Stimulated activated CD4-positive, alpha-beta T cell treated with anti-CD3 and anti-CD28 coated beads, Interleukin-15, amount 100 ng/mL, for 1 hour (primary cell): ENCODE data around the gene MIEN1.
"Not testable (repeated sequence)": the region's sequence is repeated elsewhere in the genome, so short reads cannot be mapped to it uniquely, and the experiment has no call there.

Source experiments
- DNase-seq, 2 donors: peaks; one replicate each; pipeline ENCODE4 v3.0.0-alpha.2; 2020; ENCODE audit warnings: low read depth in 1 of 2, low spot score in 1 of 2

Gene MIEN1

GRCh38 chr17:39755554-39756379 lies 25.4 kb upstream of the MIEN1 start:
- DNase-seq = peak; percentile 29 to 36

- DNase-seq = no peak
Observed at GRCh38 chr17:39754958-39755553, 24.7 kb upstream of the MIEN1 start.

DNA sequence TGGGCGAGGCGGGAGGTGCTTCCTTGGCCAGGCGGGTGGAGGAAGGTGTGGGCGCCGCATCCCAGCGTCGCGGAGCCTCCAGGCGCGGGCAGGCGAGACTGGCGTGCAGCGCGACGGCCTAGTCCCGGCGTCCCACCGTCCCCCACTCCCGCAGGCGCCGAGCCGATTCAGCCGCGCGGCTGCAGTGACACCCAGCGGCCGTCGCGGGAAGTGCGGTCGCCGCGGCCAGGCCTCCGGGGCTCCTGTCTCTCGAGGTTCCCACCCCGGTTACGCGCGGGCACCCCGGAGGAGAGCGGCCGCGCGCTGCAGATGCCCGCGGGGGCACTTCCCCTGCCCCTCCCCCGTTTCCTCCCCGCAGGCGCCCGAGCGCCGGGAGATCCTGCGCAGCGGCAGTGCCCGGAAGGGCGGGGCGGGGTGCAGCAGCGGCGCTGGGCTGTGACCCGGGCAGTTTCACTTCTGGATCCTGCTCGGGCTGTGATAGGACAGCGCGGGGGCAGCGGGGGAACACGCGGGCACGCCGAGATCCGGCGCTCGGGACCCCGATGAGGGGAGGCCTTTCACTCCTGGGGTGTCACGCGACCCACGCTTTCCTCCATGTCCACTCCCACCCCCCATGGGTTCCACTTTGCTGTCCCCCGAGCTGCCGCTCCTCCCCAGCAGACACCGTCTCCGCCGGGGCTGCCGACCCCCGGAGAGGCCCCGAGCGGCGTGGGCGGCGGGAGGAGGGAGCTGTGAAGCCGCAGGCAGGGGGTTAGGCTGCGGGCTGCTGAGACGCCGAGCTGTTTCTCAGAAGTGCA lies 24.0 kb upstream of the MIEN1 start:
- peak; percentile 92 to 98 for DNase-seq

GRCh38 chr17:39753514-39754160 lies 23.3 kb upstream of the MIEN1 start:
- peak; percentile 54 to 55 for DNase-seq

- DNase-seq = no peak
Observed at GRCh38 chr17:39752241-39752881, 22.0 kb upstream of the MIEN1 start.

DNA sequence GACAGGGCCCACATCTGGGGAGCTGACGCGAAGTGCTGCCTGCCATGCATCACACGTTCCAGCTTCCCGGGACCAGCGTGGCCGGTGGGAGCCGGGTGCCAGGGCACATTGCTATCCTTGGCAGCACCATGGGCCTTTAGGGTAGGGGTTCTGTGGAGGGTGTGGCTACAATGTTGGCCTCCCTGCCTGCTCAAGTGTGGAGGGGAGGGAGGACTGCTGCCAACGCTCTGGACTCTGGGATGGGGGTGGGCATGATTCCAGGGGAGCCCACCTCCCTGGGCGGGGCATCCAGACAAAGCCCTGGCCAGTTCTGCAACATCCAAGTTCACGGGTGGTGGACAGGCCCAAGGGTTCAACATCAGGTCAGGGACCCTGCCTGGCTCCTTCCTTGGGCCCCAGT lies 21.3 kb upstream of the MIEN1 start:
- no peak for DNase-seq

- no peak for DNase-seq
Observed at GRCh38 chr17:39751016-39751543, 20.7 kb upstream of the MIEN1 start.

GRCh38 chr17:39750131-39751015 lies 20.0 kb upstream of the MIEN1 start:
- DNase-seq = no peak

DNA sequence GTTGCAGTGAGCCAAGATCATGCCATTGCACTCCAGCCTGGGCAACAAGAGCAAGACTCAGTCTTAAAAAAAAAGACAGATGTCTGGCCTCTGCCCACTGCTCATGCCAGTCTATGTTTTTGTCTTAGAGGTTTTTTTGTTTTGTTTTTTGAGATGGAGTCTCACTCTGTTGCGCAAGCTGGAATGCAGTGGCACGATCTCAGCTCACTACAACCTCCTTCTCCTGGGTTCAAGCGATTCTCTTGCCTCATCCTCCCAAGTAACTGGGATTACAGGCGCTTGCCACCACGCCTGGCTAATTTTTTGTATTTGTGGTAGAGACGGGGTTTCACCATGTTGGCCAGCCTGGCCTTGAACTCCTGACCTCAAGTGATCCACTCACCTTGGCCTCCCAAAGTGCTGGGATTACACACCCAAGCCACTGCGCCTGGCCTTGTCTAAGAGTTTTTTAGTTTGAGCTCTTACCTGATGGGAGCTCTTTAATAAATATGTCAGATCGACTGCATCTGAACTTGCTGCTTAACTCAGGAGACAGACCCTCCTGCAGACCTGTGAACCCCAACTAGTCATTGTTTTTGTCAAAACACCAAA lies 18.2 kb upstream of the MIEN1 start:
- not testable (repeated sequence) for DNase-seq

- DNase-seq = no peak
Observed at GRCh38 chr17:39747745-39748144, 17.4 kb upstream of the MIEN1 start.

DNA sequence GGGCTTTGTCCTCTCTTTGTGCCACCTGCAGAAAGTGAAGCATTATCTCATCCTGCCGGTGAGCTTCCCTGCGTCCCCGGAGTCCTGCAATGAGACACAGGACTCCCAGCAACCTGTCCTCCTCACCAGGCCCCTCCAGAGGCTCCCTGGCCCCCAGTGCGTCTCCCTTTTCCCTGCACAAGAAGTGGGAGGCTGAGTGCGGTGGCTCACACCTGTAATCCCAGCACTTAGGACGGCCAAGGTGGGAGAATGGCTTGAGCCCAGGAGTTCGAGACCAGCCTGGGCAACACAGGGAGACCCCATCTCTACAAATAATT lies 15.8 kb upstream of the MIEN1 start:
- DNase-seq = no peak

- no peak for DNase-seq
Observed at GRCh38 chr17:39745335-39746144, 15.2 kb upstream of the MIEN1 start.

DNA sequence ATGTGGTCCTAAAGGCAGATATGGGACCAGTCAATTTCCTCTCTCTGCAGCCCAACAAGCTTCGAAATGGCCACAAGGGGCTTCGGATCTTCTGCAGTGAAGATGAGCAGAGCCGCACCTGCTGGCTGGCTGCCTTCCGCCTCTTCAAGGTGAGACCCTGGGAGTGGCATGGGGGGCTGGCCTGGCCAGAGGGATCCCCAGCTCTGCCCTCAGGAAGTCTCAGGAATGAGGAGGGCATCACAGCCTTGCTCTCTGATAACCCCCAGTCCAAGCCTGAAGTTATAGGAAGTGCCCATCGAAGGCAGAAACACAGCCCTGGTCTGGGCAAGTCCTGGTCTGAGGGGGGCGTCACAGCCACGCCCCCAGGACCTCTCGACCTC lies 14.5 kb upstream of the MIEN1 start:
- DNase-seq = no peak

DNA sequence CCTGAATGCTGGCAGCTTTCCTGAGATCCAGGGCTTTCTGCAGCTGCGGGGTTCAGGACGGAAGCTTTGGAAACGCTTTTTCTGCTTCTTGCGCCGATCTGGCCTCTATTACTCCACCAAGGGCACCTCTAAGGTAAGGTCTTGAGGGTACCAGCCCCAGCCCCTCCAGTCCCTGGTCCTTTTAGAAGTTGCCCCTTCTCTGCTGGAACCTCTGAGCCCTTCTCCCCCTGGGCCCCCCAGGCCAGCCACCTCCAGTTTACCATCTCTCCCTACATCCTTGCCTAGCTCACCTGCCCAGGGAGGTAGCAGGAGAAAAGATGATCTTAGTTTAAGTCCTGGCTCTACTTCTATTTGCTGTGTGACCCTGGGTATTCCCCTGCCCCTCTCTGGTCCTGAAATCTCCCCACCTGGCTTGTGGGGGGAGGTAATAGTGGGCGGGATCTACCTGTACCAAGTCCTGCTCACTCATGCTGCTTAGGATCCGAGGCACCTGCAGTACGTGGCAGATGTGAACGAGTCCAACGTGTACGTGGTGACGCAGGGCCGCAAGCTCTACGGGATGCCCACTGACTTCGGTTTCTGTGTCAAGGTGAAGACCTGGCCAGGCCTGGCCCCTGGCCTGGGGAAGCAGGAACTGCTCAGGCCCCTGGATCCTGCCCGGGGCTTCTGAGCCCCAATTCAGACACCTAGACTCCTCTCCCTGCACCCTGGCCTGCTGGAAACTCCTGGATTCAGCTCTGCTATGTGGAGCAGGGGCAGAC lies 13.9 kb upstream of the MIEN1 start:
- DNase-seq = no peak

- DNase-seq = no peak
Observed at GRCh38 chr17:39742856-39743436, 12.6 kb upstream of the MIEN1 start.

DNA sequence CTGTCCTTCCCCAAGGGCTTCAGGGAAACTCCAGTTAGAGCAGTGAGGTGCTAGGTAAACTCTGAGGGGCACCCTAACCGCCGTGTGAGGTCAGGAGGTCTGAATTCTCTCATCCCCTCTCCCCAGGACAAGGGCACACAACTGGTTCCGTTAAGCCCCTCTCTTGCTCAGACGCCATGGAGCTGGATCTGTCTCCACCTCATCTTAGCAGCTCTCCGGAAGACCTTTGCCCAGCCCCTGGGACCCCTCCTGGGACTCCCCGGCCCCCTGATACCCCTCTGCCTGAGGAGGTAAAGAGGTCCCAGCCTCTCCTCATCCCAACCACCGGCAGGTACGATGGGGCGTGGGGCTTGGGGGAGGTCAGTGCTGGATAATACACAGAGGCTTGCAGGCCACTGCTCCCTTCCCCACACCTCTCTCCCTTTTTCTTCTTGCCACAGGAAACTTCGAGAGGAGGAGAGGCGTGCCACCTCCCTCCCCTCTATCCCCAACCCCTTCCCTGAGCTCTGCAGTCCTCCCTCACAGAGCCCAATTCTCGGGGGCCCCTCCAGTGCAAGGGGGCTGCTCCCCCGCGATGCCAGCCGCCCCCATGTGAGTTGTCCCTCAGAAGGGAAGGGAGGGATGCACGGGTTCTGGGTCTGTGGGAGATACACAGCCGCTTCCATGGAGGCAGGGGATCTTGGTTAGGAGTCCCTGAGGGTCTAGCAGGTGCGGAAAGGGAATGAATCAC lies 12.0 kb upstream of the MIEN1 start:
- DNase-seq = no peak
